Inflammatory macrophage (primary cell): Measurements from ENCODE around the gene PFKFB4.
A peak's percentile ranks its signal among the peaks of the same experiment; 100 is the strongest.
"Not testable (repeated sequence)": the region's sequence is repeated elsewhere in the genome, so short reads cannot be mapped to it uniquely, and the experiment has no call there.

ENCODE experiments used
- DNase-seq, 2 donors: peaks; one replicate each; pipeline ENCODE4 v3.0.0-alpha.2; 2020 to 2022

PFKFB4 gene

DNA sequence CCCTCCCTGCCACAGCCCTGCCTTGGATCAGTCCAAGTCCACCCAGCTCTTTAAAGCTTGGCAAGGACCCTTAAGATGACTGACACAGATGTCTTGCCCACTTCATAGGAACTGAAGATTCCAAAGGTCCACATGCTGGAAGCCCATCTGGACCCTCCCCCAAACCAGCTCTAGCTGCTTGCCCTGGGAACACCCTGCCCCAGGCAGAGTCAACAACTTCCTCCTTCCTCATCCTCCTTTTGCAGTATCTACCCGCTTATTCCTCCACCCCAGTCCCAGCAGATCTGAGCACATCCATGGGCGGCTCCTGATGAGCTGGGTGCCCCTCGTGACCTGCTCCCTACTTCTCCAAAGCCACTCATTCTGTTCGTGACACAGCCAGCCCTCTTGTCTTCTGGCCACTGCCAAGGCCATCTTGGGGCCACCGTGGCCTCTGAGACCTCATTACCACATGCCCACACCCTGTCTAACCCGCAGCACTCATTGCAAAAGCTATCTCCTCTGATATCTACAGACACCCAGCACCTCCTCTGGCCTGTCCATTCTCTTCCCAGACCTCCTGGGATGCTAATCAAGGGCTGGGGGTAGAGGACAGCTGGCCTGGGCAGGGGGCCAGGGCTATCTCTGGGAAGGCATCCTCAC lies 2.0 kb upstream of the PFKFB4 start:
- DNase-seq = peak; percentile 97 to 98

DNA sequence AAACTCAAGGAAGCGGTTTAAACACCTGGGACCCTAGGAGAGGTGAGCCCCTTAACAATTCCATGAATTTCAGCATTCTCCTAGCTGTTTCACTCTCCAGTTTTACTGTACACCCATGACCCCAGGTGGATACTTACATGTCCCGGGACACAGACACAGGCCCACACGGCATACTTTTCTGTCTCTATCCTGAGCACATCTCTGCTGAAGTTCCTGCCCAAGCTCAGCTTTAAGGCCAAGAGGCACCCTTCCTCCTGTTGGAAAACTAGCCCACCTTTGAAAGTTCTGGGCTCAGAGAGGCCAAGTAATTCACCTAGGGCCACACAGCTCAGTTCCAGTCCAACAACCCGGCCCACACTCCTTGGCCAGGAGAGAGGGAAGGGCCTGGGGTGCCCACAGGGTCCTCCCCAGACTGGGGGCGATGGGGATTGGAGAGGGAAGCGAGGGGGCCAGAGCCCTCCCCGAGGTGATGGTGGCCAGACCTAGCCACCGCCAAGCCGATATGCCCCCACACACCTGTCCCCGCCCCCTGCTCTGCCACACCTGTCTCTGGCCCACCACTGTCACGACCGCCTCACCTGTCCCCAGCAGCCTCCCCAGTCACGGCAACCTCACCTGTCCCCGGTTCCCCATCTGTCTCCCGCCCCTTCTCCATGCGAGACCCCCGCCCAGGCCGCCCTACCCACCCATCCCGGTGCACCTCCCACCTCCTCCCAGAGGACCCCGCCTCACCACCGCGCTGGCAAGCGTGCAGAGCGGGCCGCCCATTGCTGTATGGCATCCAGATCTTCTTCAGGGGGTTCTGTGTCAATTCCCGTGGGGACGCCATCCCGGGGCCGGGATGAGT lies 431 bp downstream of the PFKFB4 start:
- no peak for DNase-seq

GRCh38 chr3:48555231-48555948 lies 1.2 kb downstream of the PFKFB4 start:
- no peak for DNase-seq

DNA sequence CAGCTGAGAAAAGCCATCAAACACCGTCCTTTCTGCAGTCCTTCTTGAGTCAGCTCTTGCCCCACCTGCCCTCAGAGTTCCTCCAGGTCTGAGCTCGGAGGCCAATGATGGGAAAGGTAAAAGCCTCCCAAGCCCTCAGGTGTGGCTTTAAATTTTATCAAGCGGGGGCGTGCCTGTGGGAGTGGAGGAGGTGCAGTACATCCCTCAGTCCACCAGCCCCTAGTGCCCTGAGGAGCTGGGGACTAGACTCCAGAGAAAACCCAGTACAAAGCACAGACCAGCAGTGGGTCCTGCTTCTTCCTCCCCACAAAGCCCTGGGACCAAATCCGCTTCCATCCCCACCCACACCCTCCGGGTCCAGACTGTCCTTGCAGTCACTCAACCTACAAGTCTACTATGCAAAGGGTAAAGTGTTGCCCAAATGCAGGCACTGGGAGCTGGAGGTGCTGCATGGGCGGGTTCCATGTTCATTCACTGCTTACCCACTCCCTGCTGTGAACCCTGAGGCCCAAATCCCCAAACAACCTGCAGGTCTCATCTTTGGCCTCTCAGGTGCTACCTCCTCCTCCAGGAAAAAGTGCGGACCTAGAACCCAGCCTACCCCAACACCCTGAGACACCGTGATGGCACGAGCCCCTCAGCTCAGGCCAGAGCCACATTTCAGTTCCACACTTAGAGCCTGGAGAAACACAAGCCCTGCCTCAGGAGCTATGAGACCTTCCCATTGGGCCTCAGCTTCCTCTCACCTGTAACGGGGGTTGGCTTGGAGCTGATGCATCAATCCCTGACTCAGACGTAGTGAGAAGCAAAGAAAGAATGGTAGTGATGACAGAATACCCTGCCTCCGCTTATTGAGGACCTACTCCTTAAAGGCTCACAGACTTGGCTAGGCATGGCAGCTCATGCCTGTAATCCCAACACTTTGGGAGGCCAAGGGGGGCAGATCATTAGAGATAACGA lies 2.4 kb downstream of the PFKFB4 start:
- DNase-seq = no peak

DNA sequence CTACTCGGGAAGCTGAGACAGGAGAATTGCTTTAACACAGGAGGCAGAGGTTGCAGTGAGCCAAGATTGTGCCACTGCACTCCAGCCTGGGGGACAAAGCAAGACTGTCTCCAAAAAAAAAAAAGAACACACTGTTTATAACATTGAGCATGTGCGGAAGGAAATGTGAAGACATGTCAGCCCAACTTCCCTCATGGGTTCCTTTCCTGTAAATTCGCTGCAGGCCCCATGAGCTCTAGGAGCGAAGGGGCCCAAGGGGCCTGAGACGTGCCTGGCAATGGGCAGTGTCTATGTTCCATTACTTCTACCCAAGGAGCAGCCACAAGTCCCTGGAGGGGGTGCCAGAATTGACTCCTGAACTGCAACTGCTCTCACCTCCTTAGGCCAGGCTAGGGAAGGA lies 3.2 kb downstream of the PFKFB4 start:
- DNase-seq = peak; percentile 39 to 43

- no peak for DNase-seq
Measured at GRCh38 chr3:48552111-48552951, 4.3 kb downstream of the PFKFB4 start.

- DNase-seq = not testable (repeated sequence)
Measured at GRCh38 chr3:48551651-48552050, 5.0 kb downstream of the PFKFB4 start.

- peak; percentile 93 to 97 for DNase-seq
Measured at GRCh38 chr3:48548729-48549705, 7.6 kb downstream of the PFKFB4 start.

- DNase-seq = no peak
Measured at GRCh38 chr3:48548126-48548525, 8.5 kb downstream of the PFKFB4 start.

DNA sequence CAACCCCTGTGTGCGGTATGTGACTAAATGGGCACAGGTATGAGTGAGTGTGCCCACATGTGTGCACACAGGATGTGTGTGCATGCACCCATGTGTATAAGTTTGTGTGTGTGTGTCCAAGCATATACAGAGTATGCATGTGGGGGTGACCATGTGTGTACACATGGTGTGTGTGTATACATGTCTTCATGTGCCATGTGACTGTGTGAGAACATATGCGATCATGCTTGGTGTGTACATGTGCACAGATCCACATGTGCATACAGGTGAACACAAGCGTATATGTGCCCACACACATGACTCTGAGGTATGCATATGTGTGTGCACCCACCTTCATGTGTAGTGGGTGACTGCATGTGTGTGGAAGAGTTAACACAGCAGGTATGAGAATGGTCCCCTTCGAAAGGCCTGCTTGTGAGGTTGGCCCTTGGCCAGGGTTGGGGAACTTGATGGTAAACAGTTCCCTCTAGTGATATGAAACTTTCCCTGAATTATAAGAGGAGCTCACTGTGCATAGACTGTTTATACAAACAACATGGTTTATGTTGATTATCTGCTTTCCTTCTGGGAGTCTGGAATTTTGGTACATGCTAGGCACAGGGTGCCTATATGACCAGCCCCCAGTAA lies 10.3 kb downstream of the PFKFB4 start:
- DNase-seq = no peak

GRCh38 chr3:48544141-48544540 lies 12.5 kb downstream of the PFKFB4 start:
- DNase-seq = no peak

- peak; percentile 69 to 72 for DNase-seq
Measured at GRCh38 chr3:48543271-48543866, 13.2 kb downstream of the PFKFB4 start.

GRCh38 chr3:48538451-48538850 lies 18.2 kb downstream of the PFKFB4 start:
- DNase-seq = no peak

DNA sequence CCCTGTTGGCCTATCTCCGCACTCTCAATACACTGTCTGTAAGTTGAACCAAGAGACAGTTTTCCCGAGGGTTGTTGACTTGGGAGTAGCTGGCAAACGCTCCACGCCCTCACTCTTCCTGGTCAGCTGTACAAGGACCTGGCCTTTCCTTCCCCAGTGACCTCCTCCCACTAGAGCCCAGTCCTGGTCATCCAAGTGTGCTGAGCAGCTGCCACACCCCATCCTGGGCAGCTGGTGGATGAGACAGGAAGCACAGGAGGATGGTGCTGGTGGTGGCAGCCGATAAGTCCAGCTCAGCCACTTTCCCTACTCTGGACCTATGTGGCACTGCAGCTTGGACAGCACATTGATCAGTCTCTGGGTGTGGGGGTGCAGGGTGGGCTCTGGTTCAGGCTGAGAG lies 19.8 kb downstream of the PFKFB4 start:
- no peak for DNase-seq

- DNase-seq = no peak
Measured at GRCh38 chr3:48536116-48536515, 20.5 kb downstream of the PFKFB4 start.

DNA sequence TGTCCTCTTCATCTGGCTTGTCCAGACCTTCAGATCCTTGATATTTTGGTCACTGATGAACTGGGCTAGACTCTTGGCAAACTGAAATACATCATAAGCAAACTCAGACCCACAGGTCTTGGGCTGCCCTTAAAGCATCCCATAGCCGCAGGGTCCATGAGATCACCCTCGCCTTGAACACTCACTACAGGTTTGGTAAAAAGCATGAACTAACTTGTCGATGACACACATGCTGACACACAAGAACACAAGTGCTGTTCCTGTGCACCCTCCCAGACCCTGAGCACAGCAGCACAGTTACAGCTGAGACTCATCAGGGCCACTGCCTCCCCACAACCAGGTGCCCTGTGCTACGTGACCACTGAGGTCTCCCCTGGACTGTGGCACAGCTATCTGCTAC lies 21.0 kb downstream of the PFKFB4 start:
- no peak for DNase-seq

DNA sequence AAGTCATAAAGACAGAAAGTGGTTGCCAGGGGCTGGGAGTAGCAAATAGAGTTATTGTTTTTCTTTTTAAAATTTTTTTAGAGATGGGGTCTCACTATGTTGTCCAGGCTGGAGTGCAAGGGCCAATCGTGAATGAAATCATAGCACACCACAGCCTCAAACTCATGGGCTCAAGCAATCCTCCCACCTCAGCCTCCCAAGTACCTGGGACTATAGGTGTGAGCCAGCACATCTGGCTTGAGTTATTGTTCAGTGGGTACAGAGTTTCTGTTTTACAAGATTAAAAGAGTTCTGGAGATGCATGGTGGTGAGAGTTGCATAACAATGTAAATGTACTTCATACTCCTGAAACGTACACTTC lies 23.6 kb downstream of the PFKFB4 start:
- DNase-seq = no peak

DNA sequence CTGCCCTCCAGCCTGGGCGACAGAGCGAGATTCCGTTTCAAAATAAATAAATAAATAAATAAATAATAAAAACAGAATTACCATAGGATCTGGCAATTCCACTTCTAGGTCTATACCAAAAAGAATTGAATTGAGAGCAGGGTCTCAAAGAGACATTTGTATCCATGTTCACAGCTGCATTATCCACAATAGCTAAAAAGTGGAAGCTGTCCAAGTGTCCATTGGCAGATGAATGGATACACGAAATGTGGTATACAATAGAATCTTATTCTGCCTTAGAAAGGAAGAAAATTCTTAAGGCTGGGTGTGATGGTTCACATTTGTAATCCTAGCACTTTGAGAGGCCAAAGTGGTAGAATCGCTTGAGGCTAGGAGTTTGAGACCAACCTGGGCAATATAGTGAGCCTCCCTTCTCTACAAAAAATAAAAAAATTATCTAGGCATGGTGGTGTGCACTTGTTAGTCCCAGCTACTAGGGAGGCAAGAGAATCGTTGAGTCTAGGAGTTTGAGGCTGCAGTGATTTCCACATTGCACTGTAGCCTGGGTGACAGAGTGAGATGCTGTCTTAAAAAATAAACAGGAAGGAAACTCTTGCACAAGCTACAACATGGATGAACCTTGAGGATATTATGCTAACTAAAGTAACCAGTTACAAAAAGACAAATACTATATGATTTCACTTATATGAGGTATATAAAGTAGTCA lies 24.2 kb downstream of the PFKFB4 start:
- peak; percentile 74 to 84 for DNase-seq

GRCh38 chr3:48530701-48531100 lies 25.9 kb downstream of the PFKFB4 start:
- DNase-seq = peak; percentile 53 to 73
